CD4-positive, alpha-beta T cell (primary cell): Measurements from ENCODE around the gene ARSG. TPM values are rescaled to one million over a fixed set of nuclear protein-coding genes. Genes with fewer than 3 reads are reported as not detected.
A peak's percentile ranks its signal among the peaks of the same experiment; 100 is the strongest.
"Not testable (repeated sequence)": the region's sequence is repeated elsewhere in the genome, so short reads cannot be mapped to it uniquely, and the experiment has no call there.

Source experiments
- ATAC-seq: fragments of 200-7000 bp; cut with Tn5 transposase; one replicate; pipeline ENCODE4 v1.10.0; 2022; ENCODE audit warnings: mild to moderate bottlenecking; ENCODE audit not compliant: poor library complexity
- CTCF ChIA-PET: fragments of 350-600 bp; sonication (Branson Sonifier 250); formaldehyde crosslinking; loops from one replicate; lab custom pipeline; 2021; ENCODE audit warnings: antibody characterized with exemption, inconsistent platforms; lab: Charles Lee
- POLR2A ChIA-PET: fragments of 350-600 bp; sonication (Branson Sonifier 250); formaldehyde crosslinking; loops from one replicate; lab custom pipeline; 2021; ENCODE audit warnings: antibody characterized with exemption, inconsistent platforms; lab: Charles Lee
- DNase-seq, 14 experiments: peaks; one replicate each; pipeline ENCODE4 v3.0.0-alpha.2; 2013 to 2020; ENCODE audit warnings: mixed read lengths in 2 of 14
- H3K27ac ChIP-seq, 2 donors: one replicate each; pipeline versions ENCODE4 v1.5.1 to v1.7.0; 2013; ENCODE audit warnings: low read length in 2 of 2, low read depth in 1 of 2, mild to moderate bottlenecking in 1 of 2
- H3K27me3 ChIP-seq, 2 experiments: 1 replicate in 1 of 2; 2 replicates in 1 of 2; pipeline versions ENCODE4 v1.6.1 to v1.7.0; 2013; ENCODE audit warnings: low read length in 2 of 2, control low read depth in 1 of 2, mild to moderate bottlenecking in 1 of 2, moderate library complexity in 1 of 2; ENCODE audit not compliant: insufficient read depth in 2 of 2, control insufficient read depth in 1 of 2
- H3K36me3 ChIP-seq: one replicate; pipeline ENCODE4 v1.6.1; 2013; ENCODE audit warnings: low read length, control low read depth; ENCODE audit not compliant: insufficient read depth
- H3K4me1 ChIP-seq: one replicate; pipeline ENCODE4 v1.6.1; 2013; ENCODE audit warnings: low read length, control low read depth; ENCODE audit not compliant: insufficient read depth
- H3K4me3 ChIP-seq: one replicate; pipeline ENCODE4 v1.5.1; 2013; ENCODE audit warnings: mild to moderate bottlenecking, low read length, moderate library complexity
- H3K9me3 ChIP-seq, 2 experiments: 1 replicate in 1 of 2; 2 replicates in 1 of 2; pipeline versions ENCODE4 v1.6.1 to v1.7.0; 2013; ENCODE audit warnings: low read length in 2 of 2, mild to moderate bottlenecking in 2 of 2, control low read depth in 1 of 2, moderate library complexity in 1 of 2; ENCODE audit not compliant: control insufficient read depth in 1 of 2, insufficient read depth in 1 of 2
- H3K27ac Mint-ChIP-seq: one replicate; pipeline ENCODE4 v1.8.0; 2020; ENCODE audit warnings: mixed read lengths
- H3K27me3 Mint-ChIP-seq: one replicate; pipeline ENCODE4 v1.8.0; 2021; ENCODE audit warnings: mixed read lengths
- H3K36me3 Mint-ChIP-seq: one replicate; pipeline ENCODE4 v1.8.0; 2021; ENCODE audit warnings: low read depth, mixed read lengths
- H3K4me1 Mint-ChIP-seq: one replicate; pipeline ENCODE4 v1.8.0; 2021; ENCODE audit warnings: low read depth, mixed read lengths
- H3K4me3 Mint-ChIP-seq: one replicate; pipeline ENCODE4 v1.8.0; 2020; ENCODE audit warnings: mild to moderate bottlenecking, mixed read lengths
- H3K9me3 Mint-ChIP-seq: one replicate; pipeline ENCODE4 v1.8.0; 2020; ENCODE audit warnings: mixed read lengths
- intact Hi-C, 2 experiments: fragments of 100-400 bp; cut with DNase I in 1 of 2; cut with micrococcal nuclease in 1 of 2; formaldehyde crosslinking; loops; one replicate each; pipeline versions ENCODE4 v1.15.1 to v1.9.0; 2023 to 2025; cut with DNase I, micrococcal nuclease
- total RNA-seq, 174 experiments: library from RNA in 2 of 174; stranded (reverse) in 2 of 174; gene quantifications; one replicate each; pipeline ENCODE4 v1.2.3 and lab custom pipeline; 2021 to 2026
- TF ChIP-seq, protein P1 (sequence below): fragments of 200-600 bp; IDR thresholded peaks from one replicate; pipeline ENCODE4 v1.8.0; 2022; ENCODE audit warnings: antibody characterized with exemption, mild to moderate bottlenecking

The ARSG gene
- total RNA-seq, 2 experiments from 2014 or later, result 13.8 to 16.0 TPM

DNA sequence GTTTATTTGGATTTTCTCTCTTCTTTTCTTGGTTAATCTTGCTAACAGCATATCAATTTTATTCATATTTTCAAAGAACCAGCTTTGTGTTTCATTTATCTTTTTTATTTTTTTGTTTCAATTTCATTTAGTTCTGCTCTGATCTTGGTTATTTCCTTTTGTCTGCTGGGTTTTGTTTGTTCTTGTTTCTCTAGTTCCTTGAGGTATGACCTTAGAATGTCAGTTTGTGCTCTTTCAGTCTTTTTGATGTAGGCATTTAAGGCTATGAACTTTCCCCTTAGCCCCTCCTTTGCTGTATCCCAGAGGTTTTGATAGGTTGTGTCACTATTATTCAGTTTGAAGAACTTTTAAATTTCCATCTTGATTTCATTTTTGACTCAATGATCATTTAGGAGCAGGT is 123.6 kb downstream of the ARSG start:
- intact Hi-C loops, result loop anchor here in 1 of 2 experiments (1.0 to 2.0 kb wide), 2 partner anchors 22 to 124 kb away; partner anchors contain the start of genes ARSG and SLC16A6
- ChIA-PET POLR2A (interaction anchor here (0.6 to 2.3 kb wide), 13 partner anchors 8 to 331 kb away, joined by 3 to 28 read pairs (median 4); partner anchors contain the start of genes AMZ2, ARSG and SLC16A6), CTCF (interaction anchor here (1.1 to 1.6 kb wide), 2 partner anchors 17 to 214 kb away, joined by 3 to 5 read pairs; no protein-coding TSS in a partner anchor)
- H3K36me3 Mint-ChIP-seq, result peaks cover 26% of the 10 kb centered on the region
- H3K4me1 Mint-ChIP-seq, result peaks cover 40% of the 10 kb centered on the region
- H3K4me3 ChIP-seq, H3K9me3 ChIP-seq, H3K27me3 ChIP-seq, H3K4me1 ChIP-seq, H3K9me3 Mint-ChIP-seq, H3K36me3 ChIP-seq, H3K27me3 Mint-ChIP-seq, ATAC-seq: not testable (repeated sequence)
- H3K27ac ChIP-seq, result peak overlapping the region in 1 of 2 donors; percentile 10
- DNase-seq, result peak in 3 of 14 experiments; percentile 23 to 70 (median 32)
- H3K27ac Mint-ChIP-seq, result peak overlapping the region; percentile 77
- H3K4me3 Mint-ChIP-seq, result peak overlapping the region; percentile 90

DNA sequence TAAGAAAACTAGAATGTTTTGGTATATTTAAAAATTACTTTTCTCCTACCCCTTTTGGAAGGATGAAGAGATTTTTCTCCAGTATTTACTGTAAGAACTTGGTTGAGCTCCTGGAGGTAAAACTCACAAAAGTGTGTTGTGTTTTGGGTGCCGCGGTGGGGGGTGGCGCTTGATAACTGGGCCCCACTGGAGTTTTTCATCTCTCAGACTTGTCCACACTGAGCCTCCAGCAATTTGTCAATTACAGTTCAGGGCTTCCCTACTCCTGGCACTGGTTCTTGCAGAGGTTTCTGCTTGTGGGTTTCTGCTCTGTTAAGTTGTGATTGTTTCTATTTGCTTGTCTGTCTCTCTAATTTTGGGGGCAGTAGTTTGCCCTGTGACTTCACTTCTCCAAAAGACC is 126.0 kb downstream of the ARSG start:
- ChIA-PET CTCF (interaction anchor here (2.4 kb wide), 1 partner anchor 14 kb away, joined by 7 read pairs; no protein-coding TSS in a partner anchor), POLR2A (no interaction called here)
- Histone ChIP-seq H3K4me1 (no peaks in the 10 kb centered on the region), H3K27me3 (no peaks in the 10 kb centered on the region), H3K9me3 (peaks cover 0 to 3% of the 10 kb centered on the region in 2 experiments), H3K36me3 (peaks cover 4% of the 10 kb centered on the region), H3K4me3 (no peak overlapping the region), H3K27ac (no peak overlapping the region)
- H3K27ac Mint-ChIP-seq, result no peak overlapping the region
- H3K9me3 Mint-ChIP-seq, result peaks cover 6% of the 10 kb centered on the region
- TF ChIP-seq, protein P1, sequence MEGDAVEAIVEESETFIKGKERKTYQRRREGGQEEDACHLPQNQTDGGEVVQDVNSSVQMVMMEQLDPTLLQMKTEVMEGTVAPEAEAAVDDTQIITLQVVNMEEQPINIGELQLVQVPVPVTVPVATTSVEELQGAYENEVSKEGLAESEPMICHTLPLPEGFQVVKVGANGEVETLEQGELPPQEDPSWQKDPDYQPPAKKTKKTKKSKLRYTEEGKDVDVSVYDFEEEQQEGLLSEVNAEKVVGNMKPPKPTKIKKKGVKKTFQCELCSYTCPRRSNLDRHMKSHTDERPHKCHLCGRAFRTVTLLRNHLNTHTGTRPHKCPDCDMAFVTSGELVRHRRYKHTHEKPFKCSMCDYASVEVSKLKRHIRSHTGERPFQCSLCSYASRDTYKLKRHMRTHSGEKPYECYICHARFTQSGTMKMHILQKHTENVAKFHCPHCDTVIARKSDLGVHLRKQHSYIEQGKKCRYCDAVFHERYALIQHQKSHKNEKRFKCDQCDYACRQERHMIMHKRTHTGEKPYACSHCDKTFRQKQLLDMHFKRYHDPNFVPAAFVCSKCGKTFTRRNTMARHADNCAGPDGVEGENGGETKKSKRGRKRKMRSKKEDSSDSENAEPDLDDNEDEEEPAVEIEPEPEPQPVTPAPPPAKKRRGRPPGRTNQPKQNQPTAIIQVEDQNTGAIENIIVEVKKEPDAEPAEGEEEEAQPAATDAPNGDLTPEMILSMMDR, result no peak
- peaks cover 40% of the 10 kb centered on the region for H3K4me1 Mint-ChIP-seq
- no peaks in the 10 kb centered on the region for H3K27me3 Mint-ChIP-seq
- no peak for ATAC-seq
- H3K4me3 Mint-ChIP-seq, result no peak overlapping the region
- DNase-seq, result no peak
- intact Hi-C loops, result no loop called here
- H3K36me3 Mint-ChIP-seq, result peaks cover 42% of the 10 kb centered on the region

DNA sequence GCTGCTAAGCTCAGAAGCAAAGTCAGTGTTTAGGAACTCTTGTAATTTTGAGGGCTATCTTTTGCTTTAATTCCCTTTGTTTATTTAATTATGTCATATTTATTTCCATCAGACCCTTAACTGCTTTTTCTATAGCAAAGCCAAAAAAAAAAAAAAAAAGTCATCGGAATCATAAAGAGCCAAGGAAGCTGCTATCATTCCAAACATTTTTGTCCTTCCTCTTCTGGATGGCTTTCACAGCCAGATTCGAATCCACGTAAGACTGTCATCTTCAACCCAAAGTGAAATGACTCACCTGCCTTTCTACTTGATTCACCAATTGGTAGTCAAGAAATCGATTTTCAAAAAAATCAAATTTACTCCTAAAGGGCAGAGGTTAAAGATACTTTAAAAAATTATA is 127.6 kb downstream of the ARSG start:
- peaks cover 49% of the 10 kb centered on the region for H3K36me3 Mint-ChIP-seq
- no peaks in the 10 kb centered on the region for H3K27me3 Mint-ChIP-seq
- no peaks in the 10 kb centered on the region for H3K4me1 ChIP-seq
- H3K27me3 ChIP-seq, result no peaks in the 10 kb centered on the region
- no peak for DNase-seq
- no peak overlapping the region for H3K4me3 ChIP-seq
- H3K9me3 Mint-ChIP-seq, result peaks cover 6% of the 10 kb centered on the region
- ChIA-PET POLR2A (interaction anchor here (1.0 kb wide), 1 partner anchor 127 kb away, joined by 3 read pairs; no protein-coding TSS in a partner anchor), CTCF (interaction anchor here (2.0 kb wide), 1 partner anchor 18 kb away, joined by 4 read pairs; no protein-coding TSS in a partner anchor)
- TF ChIP-seq, protein P1, result no peak
- no peak overlapping the region for H3K27ac ChIP-seq
- ATAC-seq, result no peak
- H3K4me1 Mint-ChIP-seq, result peaks cover 37% of the 10 kb centered on the region
- H3K9me3 ChIP-seq, result peaks cover 0 to 3% of the 10 kb centered on the region in 2 experiments
- no peak overlapping the region for H3K27ac Mint-ChIP-seq
- intact Hi-C loops, result no loop called here
- no peak overlapping the region for H3K4me3 Mint-ChIP-seq
- peaks cover 6% of the 10 kb centered on the region for H3K36me3 ChIP-seq
